Fibroblast of skin of right biceps (primary cell): ENCODE measurements around the gene ZNF831.
A peak's percentile ranks its signal among the peaks of the same experiment; 100 is the strongest.

Experiments used
- DNase-seq: peaks from one replicate; pipeline ENCODE4 v3.0.0-alpha.2; 2013

The ZNF831 gene

DNA sequence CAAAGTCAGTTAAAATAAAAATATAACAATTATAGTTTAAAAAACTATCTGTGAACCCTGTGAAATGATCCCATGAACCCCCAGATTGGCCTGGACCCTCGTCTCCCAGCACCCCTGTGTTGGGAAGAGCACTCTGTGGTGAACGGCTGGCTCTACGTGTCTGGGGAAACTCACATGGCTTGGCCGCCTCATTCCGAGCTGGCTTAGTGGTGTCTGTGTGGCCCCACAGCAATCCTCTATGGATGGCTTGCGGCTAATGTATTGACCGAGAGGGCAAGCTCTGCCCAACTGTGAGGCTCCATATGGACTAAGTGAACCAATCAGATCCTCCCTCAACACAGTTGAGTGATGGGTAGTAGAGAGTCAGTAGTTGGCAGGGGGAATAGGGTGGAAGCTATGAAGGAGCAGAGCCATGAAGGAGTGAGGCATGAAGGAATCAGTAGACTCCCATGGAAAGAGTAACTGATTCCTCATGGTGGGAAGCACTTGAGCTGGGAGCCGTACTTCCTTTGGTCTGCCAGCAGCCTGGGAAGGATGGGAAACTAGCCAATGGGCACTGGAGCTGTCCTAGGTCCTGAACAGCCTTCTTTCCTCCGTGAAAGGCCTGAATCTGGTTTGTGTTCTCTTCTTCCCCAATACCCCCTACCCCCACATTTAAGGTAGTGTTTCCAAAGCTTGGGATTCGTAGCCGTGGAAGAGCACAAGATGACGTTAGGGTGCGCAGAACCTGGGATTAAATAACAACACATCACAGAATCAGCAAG is 21.6 kb upstream of the ZNF831 start:
- peak; percentile 15 for DNase-seq

DNA sequence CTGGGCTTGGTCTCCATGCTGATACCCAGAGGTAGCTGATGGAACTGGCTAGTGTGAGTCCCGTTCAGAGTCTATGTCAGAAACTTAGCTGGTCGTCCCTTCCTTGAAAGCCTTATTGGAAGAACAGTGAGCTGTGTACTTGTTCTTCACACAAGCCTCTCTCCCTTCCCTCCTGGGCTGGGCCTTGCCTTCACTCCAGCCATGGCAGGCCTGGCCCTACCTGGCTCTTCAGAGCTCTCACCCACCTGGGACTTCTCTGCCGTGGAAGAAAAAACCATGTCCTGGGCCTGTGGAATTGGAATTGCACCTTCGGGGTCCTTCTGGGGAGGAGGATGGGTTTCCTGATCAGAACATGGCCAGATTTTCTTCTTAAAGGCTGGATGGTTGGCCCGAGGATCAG is 20.3 kb upstream of the ZNF831 start:
- no peak for DNase-seq

DNA sequence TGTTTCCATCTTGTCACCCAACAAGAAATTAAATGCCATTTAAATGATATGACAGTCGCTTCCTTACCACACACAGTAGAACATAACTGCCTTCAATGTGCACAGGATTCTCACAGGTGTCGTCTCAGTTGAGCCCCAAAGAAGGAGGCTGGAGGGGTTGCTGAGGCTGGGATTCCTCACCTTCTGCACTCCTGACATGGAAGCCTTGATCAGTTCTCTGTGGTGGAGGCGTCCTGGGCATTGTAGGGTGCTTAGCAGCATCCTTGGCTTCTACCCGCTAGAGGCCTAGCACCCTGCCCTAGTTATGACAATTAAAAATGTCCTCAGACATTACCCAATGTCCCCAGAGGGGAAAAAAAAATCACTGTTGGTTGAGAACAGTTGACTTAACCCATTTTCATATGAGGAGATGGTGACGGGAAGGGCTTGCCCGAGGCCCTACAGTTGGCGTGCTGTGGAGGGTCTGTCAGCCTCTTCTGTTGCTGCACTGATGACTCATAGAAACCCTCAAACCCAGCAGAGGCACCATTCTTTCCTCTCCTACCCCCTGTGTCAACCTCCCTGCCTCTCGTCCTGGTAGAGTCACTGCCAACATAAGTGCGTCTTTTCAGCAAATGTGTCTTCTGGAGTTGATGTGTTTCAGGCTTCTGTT is 19.3 kb upstream of the ZNF831 start:
- no peak for DNase-seq

DNA sequence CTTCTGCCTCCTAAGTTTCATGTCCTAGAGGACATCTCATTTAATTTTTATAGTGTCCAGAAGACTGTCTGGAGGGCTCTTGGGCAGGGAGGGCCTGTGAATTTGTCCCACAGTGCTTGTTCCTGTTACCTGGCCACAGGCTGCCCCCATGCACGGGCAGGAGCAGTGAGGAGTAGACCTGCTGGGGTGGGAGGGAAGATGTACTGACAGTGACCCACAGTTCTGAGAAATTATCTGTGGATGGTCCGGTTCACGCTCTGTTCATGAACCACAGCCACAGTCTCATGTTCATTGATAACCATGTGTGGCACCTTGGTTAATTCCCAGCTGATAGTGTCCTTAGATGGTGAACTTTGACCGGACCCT is 18.8 kb upstream of the ZNF831 start:
- no peak for DNase-seq

DNA sequence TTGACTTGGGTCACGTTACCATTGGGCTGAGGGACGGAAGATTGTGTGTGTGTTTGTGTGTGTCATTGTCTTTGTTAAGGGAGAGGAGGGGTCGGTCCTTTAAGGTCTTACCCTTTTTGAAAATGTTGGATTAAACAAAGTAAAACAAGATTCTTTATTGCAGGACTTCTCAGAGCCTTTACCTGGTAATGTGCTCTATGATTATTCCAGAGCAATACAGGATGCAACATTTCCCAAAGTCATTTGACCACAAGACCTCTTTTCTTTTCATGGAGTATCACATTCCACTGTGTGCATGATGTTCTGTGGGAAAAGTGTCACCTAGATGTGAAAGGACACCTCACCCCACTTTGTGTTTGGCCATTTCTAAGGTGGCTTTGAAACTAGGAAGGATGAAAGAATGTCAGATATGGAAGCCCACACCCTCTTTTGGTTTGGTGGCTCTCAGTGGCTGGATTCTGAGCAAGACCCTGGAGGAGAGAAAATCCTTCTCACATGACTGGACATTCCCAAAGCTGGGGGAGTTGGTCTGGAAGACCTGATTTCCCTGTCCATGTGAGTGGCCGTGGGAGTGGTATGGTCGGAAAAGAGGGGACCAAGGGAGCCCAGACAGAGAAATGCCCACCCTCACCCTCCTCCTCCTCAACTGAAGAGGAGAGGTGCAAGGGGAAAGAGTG is 18.2 kb upstream of the ZNF831 start:
- no peak for DNase-seq

DNA sequence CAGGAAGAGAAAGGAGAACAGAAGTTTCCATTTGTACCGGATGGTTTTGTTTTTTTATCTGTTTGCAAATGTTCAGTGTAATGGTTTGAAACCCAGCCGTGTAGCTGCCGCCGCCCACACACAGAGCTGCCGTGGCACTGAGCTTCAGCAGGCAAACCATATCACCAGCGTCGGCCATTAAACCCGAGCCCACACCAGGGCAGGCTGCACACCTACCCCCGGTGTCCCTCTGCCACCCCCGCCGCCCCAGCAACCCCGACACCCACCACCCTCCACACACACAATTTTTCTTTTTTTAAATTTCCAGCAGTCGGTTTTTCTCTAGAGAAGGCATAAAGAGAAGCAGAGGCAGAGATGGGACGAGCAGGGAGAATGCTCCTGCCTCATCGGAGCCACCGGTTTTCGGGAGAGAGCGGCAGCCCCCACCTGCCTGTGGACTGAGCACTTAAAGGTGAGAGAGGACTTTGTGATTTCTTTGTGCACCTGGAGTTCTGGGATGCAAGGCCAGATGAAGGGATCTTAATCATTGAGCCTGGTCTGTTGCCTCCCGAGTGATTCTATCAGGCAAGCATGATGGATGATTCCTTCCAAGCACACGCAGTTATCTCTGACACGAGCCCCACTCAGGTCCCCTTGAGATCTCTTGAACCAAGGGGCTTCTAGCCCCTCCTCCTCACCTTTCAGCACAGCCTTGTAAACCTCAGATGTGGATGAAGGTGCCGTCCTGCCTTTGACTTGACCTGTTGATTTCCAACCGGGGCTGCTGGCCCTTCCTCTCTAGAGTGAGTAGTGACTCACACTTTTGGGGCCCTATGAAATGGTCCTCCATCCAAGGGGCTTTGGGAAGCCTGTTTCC is 17.5 kb upstream of the ZNF831 start:
- no peak for DNase-seq

DNA sequence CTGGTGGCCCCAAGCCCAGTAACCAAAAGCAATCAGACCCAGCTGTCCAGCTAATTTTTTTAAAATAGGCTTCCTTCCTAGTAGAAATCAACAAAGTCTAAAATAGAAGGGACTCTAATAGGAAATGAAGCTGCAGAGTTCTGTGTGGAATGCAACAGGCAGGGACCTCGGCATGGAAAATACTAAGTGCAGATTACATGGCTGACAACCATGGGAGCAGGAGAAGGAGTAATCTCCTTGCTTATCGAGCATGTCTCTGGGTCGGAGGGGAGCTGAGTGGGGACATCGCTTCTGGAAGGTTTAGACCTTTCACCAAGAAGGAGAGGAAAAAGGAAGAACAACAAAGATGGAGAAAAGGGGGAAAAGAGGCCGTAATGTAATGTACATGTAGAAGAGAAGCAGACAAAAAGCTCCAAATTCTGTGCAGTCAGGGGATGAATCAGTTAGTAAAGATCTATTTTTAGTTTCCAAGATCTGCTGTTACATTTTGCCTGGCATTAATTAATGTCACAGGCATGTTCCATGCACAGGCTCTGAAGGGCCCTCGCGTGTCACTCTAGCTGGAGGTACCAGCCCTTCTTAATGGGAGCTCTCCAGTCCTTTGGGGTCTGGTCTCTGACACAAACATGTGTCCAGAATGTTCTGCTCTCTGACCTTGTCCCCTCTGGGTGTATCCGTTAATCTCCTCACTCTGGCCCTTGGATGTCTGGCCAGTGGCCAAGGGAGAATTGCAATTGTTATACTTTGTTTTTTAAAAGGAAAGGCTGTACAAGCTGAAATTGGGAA is 16.6 kb upstream of the ZNF831 start:
- no peak for DNase-seq

DNA sequence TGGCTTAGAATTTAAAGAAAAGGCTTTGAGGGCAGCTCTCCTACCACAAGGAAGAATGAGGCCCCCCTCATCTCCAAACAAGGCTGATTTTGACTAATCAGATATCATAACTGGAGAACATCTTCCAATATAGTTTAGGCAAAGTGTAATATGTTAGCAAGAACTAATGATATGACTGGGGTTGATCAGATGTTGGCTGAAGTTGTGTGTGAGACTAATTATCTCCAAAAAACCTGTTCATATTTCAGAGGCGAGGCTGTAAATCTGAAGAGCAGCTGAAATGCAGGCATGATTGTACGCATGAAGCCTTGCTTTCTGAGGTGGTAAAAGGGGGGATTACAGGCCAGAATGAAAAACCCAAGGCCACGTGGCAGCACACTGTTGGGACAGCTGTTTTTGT is 16.0 kb upstream of the ZNF831 start:
- DNase-seq = no peak

DNA sequence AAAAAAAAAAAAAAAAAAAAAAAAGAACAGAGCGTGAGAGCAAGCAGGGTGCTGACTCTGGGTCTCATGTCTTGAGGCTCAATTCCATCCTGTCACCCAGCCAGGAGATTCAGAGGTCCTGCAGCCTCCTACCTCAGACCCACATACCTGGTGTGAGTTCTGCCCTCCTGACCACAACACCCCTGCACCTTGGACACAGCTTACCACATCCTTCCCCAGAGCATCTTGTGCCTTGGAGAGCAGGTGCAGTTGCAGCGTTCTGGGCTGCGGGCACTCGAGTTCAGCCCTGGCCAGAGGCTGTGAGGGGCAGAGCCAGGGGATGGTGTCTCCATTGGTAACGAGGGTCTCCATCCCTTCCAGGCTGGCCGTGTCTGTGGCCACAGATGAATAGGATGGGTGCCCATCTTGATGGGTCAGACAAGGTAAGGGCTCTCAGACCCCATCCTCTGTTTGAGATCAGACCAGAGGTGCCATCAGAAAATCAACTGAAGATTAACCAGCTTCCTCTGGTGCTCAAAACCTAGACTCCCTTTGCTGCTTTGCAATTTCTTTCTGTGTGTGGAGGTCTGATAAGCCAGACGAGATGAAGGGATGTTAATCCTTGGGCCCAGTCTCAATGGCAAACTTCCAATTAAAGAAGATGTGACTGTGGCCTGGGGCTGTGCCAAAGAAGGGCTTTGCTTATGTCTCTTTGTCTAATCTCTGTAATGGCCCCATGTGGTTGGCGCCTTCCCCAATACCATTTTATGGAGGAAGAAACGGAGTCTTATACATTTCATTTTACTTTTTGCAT is 14.7 kb upstream of the ZNF831 start:
- no peak for DNase-seq

DNA sequence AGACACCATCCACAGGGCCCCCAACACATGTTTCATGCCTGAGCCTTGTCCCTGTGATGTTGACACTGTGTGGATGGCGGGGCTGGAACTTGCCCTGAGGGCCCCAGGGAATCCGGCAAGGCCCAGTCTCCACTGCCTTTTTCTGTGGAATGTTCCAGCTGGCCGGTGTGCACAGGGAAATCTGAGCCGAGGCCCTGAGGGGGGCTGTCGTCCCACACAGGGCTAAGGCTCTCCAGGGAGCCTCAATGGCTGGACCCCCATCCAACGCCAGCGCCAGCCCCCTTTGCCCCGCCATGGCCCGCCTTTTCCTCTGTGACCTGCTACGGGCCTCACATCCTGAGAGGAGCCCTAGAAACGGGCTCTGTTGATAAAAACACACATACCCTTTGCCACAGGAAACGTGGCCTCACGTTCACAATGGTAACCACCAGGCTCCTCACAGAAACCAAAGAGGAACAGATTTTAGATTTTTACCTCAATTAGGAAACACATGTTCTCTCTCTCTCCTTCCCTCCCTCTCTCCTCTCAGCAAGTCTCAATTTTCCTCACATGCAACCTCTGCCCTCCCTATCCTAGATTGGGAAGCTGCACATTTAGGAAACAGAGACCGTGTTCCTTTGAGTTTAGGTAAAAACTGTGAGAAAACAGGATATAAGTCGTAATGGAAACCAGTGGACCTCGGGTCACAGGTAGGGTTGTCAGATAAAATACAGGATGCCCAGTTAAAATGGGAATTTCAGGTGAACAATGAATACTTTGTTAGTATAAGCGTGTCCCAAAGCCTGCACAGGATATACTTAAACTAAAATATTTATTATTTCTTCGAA is 13.7 kb upstream of the ZNF831 start:
- no peak for DNase-seq

DNA sequence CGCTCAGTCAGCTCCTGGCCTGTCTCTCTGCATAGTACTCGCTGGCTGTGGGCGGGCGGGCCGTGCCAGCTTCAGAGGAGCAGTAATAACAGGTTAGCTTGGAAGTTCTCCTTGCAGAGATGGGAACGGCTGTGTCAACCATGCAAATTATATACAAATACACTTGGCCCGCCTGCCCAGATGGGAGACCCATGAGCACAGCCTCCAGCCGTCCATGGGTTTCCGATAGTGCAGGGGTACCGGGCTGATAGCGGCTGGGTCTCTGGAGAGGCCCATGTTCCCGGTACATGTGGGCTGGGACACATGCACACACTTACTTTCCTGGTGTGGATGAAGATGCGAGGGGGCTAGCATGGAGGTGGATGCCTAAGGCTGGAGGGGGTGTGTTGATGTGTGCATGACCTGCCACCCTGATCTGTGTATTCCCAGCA is 12.8 kb upstream of the ZNF831 start:
- no peak for DNase-seq

DNA sequence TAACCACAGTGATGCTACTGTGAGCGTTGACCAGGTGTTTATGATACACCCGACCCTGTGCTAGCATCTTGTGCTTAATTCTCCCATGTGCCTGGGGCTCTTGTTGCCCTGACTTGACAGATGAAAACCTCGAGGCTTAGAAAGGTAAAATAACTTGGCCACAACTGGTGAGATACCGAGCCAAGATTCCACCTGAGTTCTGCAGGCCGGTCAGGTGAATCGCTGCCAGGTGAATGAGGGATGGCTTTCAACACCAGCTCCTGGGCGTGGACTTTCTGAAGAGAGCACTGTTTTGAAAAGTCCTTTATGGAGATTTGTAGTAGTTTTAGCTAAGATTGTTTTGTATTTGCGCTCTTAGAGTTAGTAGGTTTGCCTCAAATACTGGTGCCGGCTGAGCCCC is 12.2 kb upstream of the ZNF831 start:
- DNase-seq = no peak

DNA sequence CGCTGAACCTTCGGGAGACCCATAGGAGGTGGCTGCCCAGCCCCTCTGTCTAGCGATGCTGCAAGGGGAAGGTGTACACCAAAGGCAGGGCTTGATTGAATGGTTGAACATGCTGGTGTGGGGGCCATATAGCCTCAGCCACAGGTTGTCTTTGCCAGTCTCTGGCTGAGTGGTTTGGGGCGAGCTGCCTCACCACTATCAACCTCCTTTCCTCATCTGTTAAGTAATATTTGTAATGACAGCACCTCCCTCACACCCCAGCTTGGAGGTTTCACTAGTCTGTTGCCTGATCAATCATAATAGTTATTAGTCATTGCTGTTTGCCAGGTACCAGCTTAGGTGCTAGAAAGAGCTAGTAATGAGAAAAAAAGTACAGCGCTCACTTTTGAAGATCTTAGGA is 11.8 kb upstream of the ZNF831 start:
- no peak for DNase-seq

DNA sequence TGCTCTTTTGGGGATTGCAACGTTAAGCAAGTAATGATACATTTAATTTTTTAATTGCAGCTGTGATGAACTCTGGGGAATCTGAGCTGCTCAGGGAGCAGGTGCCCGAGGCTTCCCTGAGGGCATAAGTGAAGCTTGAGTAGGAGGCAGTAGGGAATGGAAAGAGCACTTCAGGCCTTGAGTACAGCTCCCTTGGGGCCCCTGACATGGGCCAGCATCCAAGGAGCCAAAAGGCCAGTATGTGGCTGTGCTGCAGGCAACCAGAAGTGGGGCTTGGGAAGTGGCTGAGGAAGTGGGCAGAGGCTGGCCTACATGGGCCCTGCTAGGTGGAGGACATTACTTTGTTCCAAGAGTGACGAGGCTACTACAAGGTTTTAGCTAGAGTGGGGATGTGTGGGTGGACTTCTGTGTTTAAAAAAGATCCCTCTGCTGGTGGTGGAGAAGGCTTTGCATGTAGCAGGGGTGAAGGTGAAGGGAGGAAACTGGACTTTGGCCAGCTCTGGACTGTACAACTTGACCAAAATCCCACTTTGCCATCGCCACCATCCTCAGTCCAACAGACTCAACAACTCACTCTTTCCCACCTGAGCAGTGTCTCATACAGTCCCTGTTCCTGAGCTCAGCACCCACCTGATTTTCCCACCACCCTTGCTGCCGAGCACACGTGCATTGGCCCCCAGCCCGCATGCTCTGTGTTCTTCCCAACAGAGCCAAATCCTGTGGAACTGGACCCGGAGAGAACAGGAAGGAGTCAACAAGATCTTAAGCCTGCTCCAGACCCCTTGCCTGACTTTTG is 10.9 kb upstream of the ZNF831 start:
- no peak for DNase-seq

DNA sequence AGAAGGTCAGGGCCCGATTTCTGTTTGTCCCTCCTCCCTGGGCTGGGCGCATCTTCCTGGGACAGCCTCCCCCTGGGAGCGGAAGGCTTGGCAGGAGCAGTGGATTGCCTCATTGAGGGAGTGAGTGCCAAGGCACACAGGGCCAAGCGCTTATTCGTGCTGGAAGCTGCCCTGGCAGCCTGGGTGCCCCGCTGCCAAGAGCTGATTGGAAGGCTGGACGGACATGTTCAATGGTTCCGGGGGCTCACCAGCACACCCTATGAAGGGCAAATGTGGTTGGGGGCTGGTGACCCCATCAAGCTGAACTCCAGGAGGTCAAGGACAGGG is 10.3 kb upstream of the ZNF831 start:
- no peak for DNase-seq

DNA sequence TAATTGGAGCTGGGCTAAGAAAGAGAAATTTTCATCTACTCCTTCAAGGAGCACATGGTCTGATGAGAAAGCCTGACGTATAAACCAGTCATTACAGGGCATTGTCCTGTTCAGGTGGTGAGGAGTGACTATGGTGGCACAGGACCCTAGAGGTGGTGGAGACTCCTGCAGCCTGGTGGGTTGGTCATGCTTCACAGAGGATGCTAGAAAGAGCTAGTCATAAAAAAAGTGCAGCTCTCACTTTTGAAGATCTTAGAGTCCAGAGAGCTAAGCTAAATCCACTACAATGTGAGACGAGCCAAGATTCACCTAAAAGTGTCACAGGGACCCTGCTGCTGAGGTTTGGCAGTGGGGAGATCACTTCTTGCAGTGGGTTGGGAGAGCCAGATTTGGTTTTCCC is 9.8 kb upstream of the ZNF831 start:
- no peak for DNase-seq

DNA sequence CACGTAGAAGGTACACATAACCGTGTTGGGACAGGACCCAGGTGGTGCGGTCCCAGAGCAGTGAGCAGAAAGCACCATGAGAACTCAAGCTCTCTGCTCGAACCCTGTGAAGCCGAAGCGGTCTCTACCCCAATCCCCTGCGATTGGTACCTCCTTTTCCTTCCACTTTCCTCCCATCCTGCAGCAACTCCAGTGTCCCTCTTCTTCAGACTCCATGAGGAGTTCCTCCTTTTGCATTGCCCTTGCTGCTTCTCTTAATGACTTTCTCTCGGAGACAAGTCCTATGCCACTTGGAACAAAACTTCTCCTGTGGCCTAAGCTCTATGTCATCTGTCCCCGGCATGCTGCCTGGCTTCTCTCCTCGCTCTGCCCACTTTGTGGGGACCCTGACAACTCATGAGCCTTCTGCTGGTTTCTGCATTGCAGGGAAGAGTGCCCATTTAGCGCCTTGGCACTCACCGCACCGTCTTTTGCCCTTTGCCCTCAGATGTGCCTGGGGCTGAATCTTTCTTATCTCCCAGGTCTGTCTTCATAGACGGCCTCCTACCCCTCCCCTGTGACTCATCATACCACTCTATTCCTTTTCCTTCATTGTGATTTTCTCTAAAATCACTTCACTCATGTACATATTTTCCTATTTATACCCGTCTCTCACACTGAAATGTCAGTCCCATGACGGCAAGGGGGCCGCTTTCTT is 9.2 kb upstream of the ZNF831 start:
- DNase-seq = no peak

DNA sequence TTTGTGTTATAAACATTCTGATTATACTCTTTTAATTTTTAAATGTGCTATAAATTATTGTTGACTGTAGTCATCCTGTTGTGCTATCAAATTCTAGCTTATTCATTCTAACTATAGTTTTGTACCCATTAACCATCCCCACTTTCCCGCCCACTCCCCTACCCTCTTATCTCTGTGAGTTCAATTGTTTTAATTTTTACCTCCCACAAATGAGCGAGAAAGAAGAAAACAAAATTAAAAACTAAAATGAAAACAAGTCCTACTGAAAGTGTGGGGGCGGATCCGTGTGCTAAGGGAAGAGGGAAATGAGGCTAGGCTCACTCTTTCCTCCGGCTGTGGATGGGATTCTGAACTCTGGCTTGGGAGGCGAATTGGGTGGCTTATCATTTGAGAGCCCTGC is 6.6 kb upstream of the ZNF831 start:
- DNase-seq = no peak

DNA sequence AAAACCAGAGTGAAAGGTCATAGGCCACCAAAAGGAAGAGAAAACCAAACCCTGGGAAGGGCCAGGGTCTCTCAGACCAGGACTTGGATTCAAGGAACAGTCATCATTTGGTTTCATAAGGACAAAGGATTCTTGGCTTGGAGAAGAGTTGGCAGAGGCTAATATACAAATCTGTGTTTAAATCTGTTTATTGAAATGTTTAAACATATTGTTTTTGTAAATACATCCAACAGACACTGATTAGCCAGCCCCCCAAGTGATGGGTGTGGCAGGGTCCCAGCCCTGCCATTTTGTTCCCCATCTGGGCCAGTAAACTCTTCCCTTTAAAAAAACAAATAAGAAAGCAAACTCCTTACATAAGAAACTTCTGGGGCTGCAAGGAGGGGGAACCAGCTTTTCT is 6.1 kb upstream of the ZNF831 start:
- no peak for DNase-seq
